CD1c-positive myeloid dendritic cell (primary cell): Measurements from ENCODE around the gene UBE2F.
"Not testable (repeated sequence)": the region's sequence is repeated elsewhere in the genome, so short reads cannot be mapped to it uniquely, and the experiment has no call there.

Experiments used
- DNase-seq: peaks from one replicate; pipeline ENCODE4 v3.0.0-alpha.2; 2016; ENCODE audit errors: extremely low spot score

Gene UBE2F

GRCh38 chr2:237944302-237944701 is 22.5 kb upstream of the UBE2F start:
- no peak for DNase-seq

GRCh38 chr2:237946423-237946822 is 20.4 kb upstream of the UBE2F start:
- no peak for DNase-seq

- DNase-seq = not testable (repeated sequence)
Measured at GRCh38 chr2:237951354-237951753, 15.5 kb upstream of the UBE2F start.

- DNase-seq = no peak
Measured at GRCh38 chr2:237951878-237952277, 14.9 kb upstream of the UBE2F start.

- no peak for DNase-seq
Measured at GRCh38 chr2:237952851-237953250, 14.0 kb upstream of the UBE2F start.

- no peak for DNase-seq
Measured at GRCh38 chr2:237955640-237956401, 11.0 kb upstream of the UBE2F start.

GRCh38 chr2:237956402-237956736 is 10.4 kb upstream of the UBE2F start:
- DNase-seq = no peak

GRCh38 chr2:237961637-237962036 is 5.2 kb upstream of the UBE2F start:
- no peak for DNase-seq

- peak; percentile 20 for DNase-seq
Measured at GRCh38 chr2:237962432-237963084, 4.3 kb upstream of the UBE2F start.

- not testable (repeated sequence) for DNase-seq
Measured at GRCh38 chr2:237963490-237963991, 3.3 kb upstream of the UBE2F start.

- DNase-seq = no peak
Measured at GRCh38 chr2:237964194-237964577, 2.6 kb upstream of the UBE2F start.

GRCh38 chr2:237964578-237965404 is 2.0 kb upstream of the UBE2F start:
- DNase-seq = no peak

- DNase-seq = not testable (repeated sequence)
Measured at GRCh38 chr2:237965844-237966243, 970 bp upstream of the UBE2F start.

- no peak for DNase-seq
Measured at GRCh38 chr2:237966250-237966564, 607 bp upstream of the UBE2F start.

GRCh38 chr2:237967463-237967951 is 693 bp downstream of the UBE2F start:
- peak; percentile 13 for DNase-seq

GRCh38 chr2:237968048-237968862 is 1.4 kb downstream of the UBE2F start:
- DNase-seq = peak; percentile 92

GRCh38 chr2:237971661-237972060 is 4.8 kb downstream of the UBE2F start:
- no peak for DNase-seq

GRCh38 chr2:237972211-237972610 is 5.4 kb downstream of the UBE2F start:
- DNase-seq = no peak

- no peak for DNase-seq
Measured at GRCh38 chr2:237972936-237973335, 6.1 kb downstream of the UBE2F start.

GRCh38 chr2:237977380-237977779 is 10.6 kb downstream of the UBE2F start:
- DNase-seq = no peak

GRCh38 chr2:237978058-237978712 is 11.4 kb downstream of the UBE2F start:
- DNase-seq = no peak
